Measurements from ENCODE around the gene ALKBH8. TPM values are rescaled to one million over a fixed set of nuclear protein-coding genes. Genes with fewer than 3 reads are reported as not detected.
"Not testable (repeated sequence)": the region's sequence is repeated elsewhere in the genome, so short reads cannot be mapped to it uniquely, and the experiment has no call there.

ALKBH8 gene
- total RNA-seq, 4 donors from 2014 or later = 1.8 to 15.7 (median 4.8) TPM

- no peaks in the 10 kb centered on the region for H3K27me3 ChIP-seq
- DNase-seq = no peak
- H3K36me3 ChIP-seq = no peaks in the 10 kb centered on the region
- peaks cover 0 to 7% (median 0%) of the 10 kb centered on the region in 4 donors for H3K4me1 ChIP-seq
- H3K27ac ChIP-seq = no peak overlapping the region
- no peaks in the 10 kb centered on the region for H3K9me3 ChIP-seq
- no peak overlapping the region for H3K4me3 ChIP-seq
- no peak for TF ChIP-seq POLR2A (IDR thresholded peaks at IDR 0.05)
- no peak for TF ChIP-seq CTCF (IDR thresholded peaks at IDR 0.05)
Observed at GRCh38 chr11:107570015-107570414, 4.5 kb upstream of the ALKBH8 start.

GRCh38 chr11:107567739-107568335 is 2.3 kb upstream of the ALKBH8 start:
- TF ChIP-seq CTCF (IDR thresholded peaks at IDR 0.05) = no peak
- TF ChIP-seq POLR2A (IDR thresholded peaks at IDR 0.05) = no peak
- no peak overlapping the region for H3K27ac ChIP-seq
- no peak for DNase-seq
- H3K36me3 ChIP-seq = no peaks in the 10 kb centered on the region
- no peak overlapping the region for H3K4me3 ChIP-seq
- H3K9me3 ChIP-seq = no peaks in the 10 kb centered on the region
- H3K27me3 ChIP-seq = no peaks in the 10 kb centered on the region
- H3K4me1 ChIP-seq = peaks cover 0 to 22% (median 2%) of the 10 kb centered on the region in 4 donors

GRCh38 chr11:107566569-107566968 is 1.0 kb upstream of the ALKBH8 start:
- Histone ChIP-seq H3K36me3 (no peaks in the 10 kb centered on the region), H3K4me1 (peaks cover 0 to 25% (median 2%) of the 10 kb centered on the region in 4 donors), H3K27ac (no peak overlapping the region), H3K4me3 (no peak overlapping the region), H3K27me3 (no peaks in the 10 kb centered on the region), H3K9me3 (no peaks in the 10 kb centered on the region)
- no peak for DNase-seq
- TF ChIP-seq CTCF (IDR thresholded peaks at IDR 0.05) = no peak
- no peak for TF ChIP-seq POLR2A (IDR thresholded peaks at IDR 0.05)

- H3K27me3 ChIP-seq, DNase-seq, H3K9me3 ChIP-seq, H3K36me3 ChIP-seq: not testable (repeated sequence)
- Histone ChIP-seq H3K4me1 (peaks cover 0 to 25% (median 2%) of the 10 kb centered on the region in 4 donors), H3K4me3 (peak overlapping the region; percentile 69 to 92 (median 82)), H3K27ac (peak overlapping the region; percentile 74 to 79 (median 77))
Observed at GRCh38 chr11:107565955-107566501, 493 bp upstream of the ALKBH8 start.

- H3K4me1 ChIP-seq = peaks cover 0 to 25% (median 2%) of the 10 kb centered on the region in 4 donors
- no peaks in the 10 kb centered on the region for H3K9me3 ChIP-seq
Observed at GRCh38 chr11:107564877-107565218, 687 bp downstream of the ALKBH8 start.

More at GRCh38 chr11:107564877-107565218, 687 bp downstream of the ALKBH8 start:
- no peak for DNase-seq
- no peaks in the 10 kb centered on the region for H3K27me3 ChIP-seq
- H3K27ac ChIP-seq = peak overlapping the region; percentile 74 to 79 (median 77)
- H3K36me3 ChIP-seq = no peaks in the 10 kb centered on the region
- H3K4me3 ChIP-seq = peak overlapping the region; percentile 69 to 92 (median 82)
- no peak for TF ChIP-seq POLR2A (IDR thresholded peaks at IDR 0.05)
- TF ChIP-seq CTCF (IDR thresholded peaks at IDR 0.05) = no peak

Data from Peyer's patch (tissue), 4 donors.